ENCODE measurements around the gene EIF3B. TPM values are rescaled to one million over a fixed set of nuclear protein-coding genes. Genes with fewer than 3 reads are reported as not detected.

EIF3B gene
- total RNA-seq, 1 experiment from 2014 or later, result 364 TPM

GRCh38 chr7:2379821-2380450 is 25.3 kb downstream of the EIF3B start:
- TF ChIP-seq EZH2 (IDR thresholded peaks at IDR 0.05; ENCODE audit: borderline replicate concordance, low read depth, low read length, poor library complexity, severe bottlenecking) (no peak), CTCF (conservative IDR thresholded peaks at IDR 0.05; ENCODE audit: low read depth, low read length) (no peak)
- H3K27me3 ChIP-seq (replicated peaks; ENCODE audit: insufficient read depth, low read depth, low read length, poor library complexity), result no peaks in the 10 kb centered on the region
- intact Hi-C loops (cut with micrococcal nuclease; ENCODE audit: unreplicated experiment), result no loop called here
- no TSS peak for BruUV-seq (replicated peaks)
- peaks cover 63% of the 10 kb centered on the region for H3K36me3 ChIP-seq (ENCODE audit: insufficient read depth, low read length, poor library complexity, severe bottlenecking)
- ChIA-PET CTCF (no interaction called here), POLR2A (ENCODE audit: low non-redundant PET) (no interaction called here)
- H3K9me3 ChIP-seq (ENCODE audit: low read depth, low read length, poor library complexity, severe bottlenecking), result no peaks in the 10 kb centered on the region
- no peak for DNase-seq (ENCODE audit: low spot score)
- no peaks in the 10 kb centered on the region for H3K4me1 ChIP-seq (ENCODE audit: insufficient read depth, low read length, poor library complexity, severe bottlenecking)
- no peak overlapping the region for H3K4me3 ChIP-seq (ENCODE audit: low read depth, low read length, poor library complexity, severe bottlenecking)
- H3K27ac ChIP-seq (ENCODE audit: low read depth, low read length, poor library complexity, severe bottlenecking), result no peak overlapping the region

GRCh38 chr7:2380461-2380860 is 25.8 kb downstream of the EIF3B start:
- intact Hi-C loops (cut with micrococcal nuclease; ENCODE audit: unreplicated experiment), result no loop called here
- POLR2A ChIA-PET (ENCODE audit: low non-redundant PET), result no interaction called here

GRCh38 chr7:2381227-2381626 is 26.6 kb downstream of the EIF3B start:
- no TSS peak for BruUV-seq (replicated peaks)
- no peaks in the 10 kb centered on the region for H3K4me1 ChIP-seq (ENCODE audit: insufficient read depth, low read length, poor library complexity, severe bottlenecking)
- H3K9me3 ChIP-seq (ENCODE audit: low read depth, low read length, poor library complexity, severe bottlenecking), result no peaks in the 10 kb centered on the region
- POLR2A ChIA-PET (ENCODE audit: low non-redundant PET), result no interaction called here
- H3K27me3 ChIP-seq (replicated peaks; ENCODE audit: insufficient read depth, low read depth, low read length, poor library complexity), result no peaks in the 10 kb centered on the region
- CTCF ChIA-PET, result no interaction called here
- TF ChIP-seq EZH2 (IDR thresholded peaks at IDR 0.05; ENCODE audit: borderline replicate concordance, low read depth, low read length, poor library complexity, severe bottlenecking) (no peak), CTCF (conservative IDR thresholded peaks at IDR 0.05; ENCODE audit: low read depth, low read length) (no peak)
- intact Hi-C loops (cut with micrococcal nuclease; ENCODE audit: unreplicated experiment), result no loop called here
- no peak overlapping the region for H3K4me3 ChIP-seq (ENCODE audit: low read depth, low read length, poor library complexity, severe bottlenecking)
- H3K27ac ChIP-seq (ENCODE audit: low read depth, low read length, poor library complexity, severe bottlenecking), result no peak overlapping the region
- peaks cover 50% of the 10 kb centered on the region for H3K36me3 ChIP-seq (ENCODE audit: insufficient read depth, low read length, poor library complexity, severe bottlenecking)
- DNase-seq (ENCODE audit: low spot score), result no peak

More at GRCh38 chr7:2380461-2380860, 25.8 kb downstream of the EIF3B start:
- TSS peak; percentile 39 for BruUV-seq (replicated peaks)
- Histone ChIP-seq H3K27ac (ENCODE audit: low read depth, low read length, poor library complexity, severe bottlenecking) (no peak overlapping the region), H3K27me3 (replicated peaks; ENCODE audit: insufficient read depth, low read depth, low read length, poor library complexity) (no peaks in the 10 kb centered on the region), H3K36me3 (ENCODE audit: insufficient read depth, low read length, poor library complexity, severe bottlenecking) (peaks cover 57% of the 10 kb centered on the region), H3K4me1 (ENCODE audit: insufficient read depth, low read length, poor library complexity, severe bottlenecking) (no peaks in the 10 kb centered on the region), H3K4me3 (ENCODE audit: low read depth, low read length, poor library complexity, severe bottlenecking) (no peak overlapping the region), H3K9me3 (ENCODE audit: low read depth, low read length, poor library complexity, severe bottlenecking) (no peaks in the 10 kb centered on the region)
- CTCF ChIA-PET, result no interaction called here
- TF ChIP-seq CTCF (conservative IDR thresholded peaks at IDR 0.05; ENCODE audit: low read depth, low read length) (no peak), EZH2 (IDR thresholded peaks at IDR 0.05; ENCODE audit: borderline replicate concordance, low read depth, low read length, poor library complexity, severe bottlenecking) (no peak)
- no peak for DNase-seq (ENCODE audit: low spot score)
